ENCODE measurements around the gene SORCS2.

SORCS2 gene

GRCh38 chr4:7348946-7349900 lies 156.9 kb downstream of the SORCS2 start:
- CTCF ChIA-PET = no interaction called here
- TF ChIP-seq ZNF384 (IDR thresholded peaks at IDR 0.05) = no peak
- TF ChIP-seq BHLHE40 (IDR thresholded peaks at IDR 0.05; ENCODE audit: borderline replicate concordance) = no peak
- TF ChIP-seq SP1 (IDR thresholded peaks at IDR 0.05) = no peak
- no peak for TF ChIP-seq L3MBTL2 (conservative IDR thresholded peaks at IDR 0.05)
- no peak for TF ChIP-seq FOXA1 (IDR thresholded peaks at IDR 0.05)
- TF ChIP-seq SUZ12 (IDR thresholded peaks at IDR 0.05) = no peak
- no peak for TF ChIP-seq FOXM1 (IDR thresholded peaks at IDR 0.05; ENCODE audit: borderline replicate concordance)
- no peak for TF ChIP-seq FOXK2 (IDR thresholded peaks at IDR 0.05)
- TF ChIP-seq PKNOX1 (IDR thresholded peaks at IDR 0.05) = no peak
- POLR2A ChIA-PET = no interaction called here
- no peak for DNase-seq (ENCODE audit: extremely low spot score)

- CTCF ChIA-PET = no interaction called here
- POLR2A ChIA-PET = no interaction called here
- no peak for DNase-seq (ENCODE audit: extremely low spot score)
- TF ChIP-seq L3MBTL2 (conservative IDR thresholded peaks at IDR 0.05) (no peak), LEF1 (IDR thresholded peaks at IDR 0.05; ENCODE audit: borderline replicate concordance) (no peak), ELF4 (IDR thresholded peaks at IDR 0.05) (no peak), SP1 (IDR thresholded peaks at IDR 0.05) (no peak), ZNF384 (IDR thresholded peaks at IDR 0.05) (no peak), FOXA1 (IDR thresholded peaks at IDR 0.05) (no peak), SUZ12 (IDR thresholded peaks at IDR 0.05) (no peak), FOXM1 (IDR thresholded peaks at IDR 0.05; ENCODE audit: borderline replicate concordance) (no peak), FOXK2 (IDR thresholded peaks at IDR 0.05) (no peak), PKNOX1 (IDR thresholded peaks at IDR 0.05) (no peak), BHLHE40 (IDR thresholded peaks at IDR 0.05; ENCODE audit: borderline replicate concordance) (no peak), CTBP1 (IDR thresholded peaks at IDR 0.05; ENCODE audit: borderline replicate concordance) (no peak), TARDBP (IDR thresholded peaks at IDR 0.05) (no peak)
These were observed 158.1 kb downstream of the SORCS2 start for GRCh38 chr4:7350396-7350795.

GRCh38 chr4:7351014-7351413 lies 158.7 kb downstream of the SORCS2 start:
- no peak for TF ChIP-seq TARDBP (IDR thresholded peaks at IDR 0.05)
- no peak for TF ChIP-seq ELF4 (IDR thresholded peaks at IDR 0.05)
- TF ChIP-seq SUZ12 (IDR thresholded peaks at IDR 0.05) = no peak
- no peak for TF ChIP-seq PKNOX1 (IDR thresholded peaks at IDR 0.05)
- TF ChIP-seq NFRKB (IDR thresholded peaks at IDR 0.05) = no peak
- no peak for TF ChIP-seq ZNF384 (IDR thresholded peaks at IDR 0.05)
- no peak for DNase-seq (ENCODE audit: extremely low spot score)
- POLR2A ChIA-PET = no interaction called here
- CTCF ChIA-PET = interaction anchor here (0.7 kb wide), 1 partner anchor 14 kb away, joined by 3 read pairs; no protein-coding TSS in a partner anchor

- ChIA-PET POLR2A (no interaction called here), CTCF (no interaction called here)
- TF ChIP-seq TARDBP (IDR thresholded peaks at IDR 0.05) = no peak
- DNase-seq (ENCODE audit: extremely low spot score) = no peak
These were observed 160.1 kb downstream of the SORCS2 start for GRCh38 chr4:7352486-7352885.

- DNase-seq (ENCODE audit: extremely low spot score) = no peak
- CTCF ChIA-PET = no interaction called here
- POLR2A ChIA-PET = no interaction called here
- no peak for TF ChIP-seq ELF4 (IDR thresholded peaks at IDR 0.05)
- TF ChIP-seq HDGF (IDR thresholded peaks at IDR 0.05; ENCODE audit: borderline replicate concordance) = no peak
- TF ChIP-seq L3MBTL2 (conservative IDR thresholded peaks at IDR 0.05) = no peak
- no peak for TF ChIP-seq BHLHE40 (IDR thresholded peaks at IDR 0.05; ENCODE audit: borderline replicate concordance)
- no peak for TF ChIP-seq PKNOX1 (IDR thresholded peaks at IDR 0.05)
- TF ChIP-seq SUZ12 (IDR thresholded peaks at IDR 0.05) = no peak
- no peak for TF ChIP-seq FOXA1 (IDR thresholded peaks at IDR 0.05)
- no peak for TF ChIP-seq ARNT (IDR thresholded peaks at IDR 0.05)
- no peak for TF ChIP-seq CTBP1 (IDR thresholded peaks at IDR 0.05; ENCODE audit: borderline replicate concordance)
- no peak for TF ChIP-seq NFRKB (IDR thresholded peaks at IDR 0.05)
These were observed 160.9 kb downstream of the SORCS2 start for GRCh38 chr4:7353046-7353790.
